NCI-H1105 (cell line): ENCODE results near the gene PARVB.

ENCODE experiments used
- DNase-seq: peaks from one replicate; lab custom pipeline; 2025; lab: John Stamatoyannopoulos, UW

Gene PARVB

DNA sequence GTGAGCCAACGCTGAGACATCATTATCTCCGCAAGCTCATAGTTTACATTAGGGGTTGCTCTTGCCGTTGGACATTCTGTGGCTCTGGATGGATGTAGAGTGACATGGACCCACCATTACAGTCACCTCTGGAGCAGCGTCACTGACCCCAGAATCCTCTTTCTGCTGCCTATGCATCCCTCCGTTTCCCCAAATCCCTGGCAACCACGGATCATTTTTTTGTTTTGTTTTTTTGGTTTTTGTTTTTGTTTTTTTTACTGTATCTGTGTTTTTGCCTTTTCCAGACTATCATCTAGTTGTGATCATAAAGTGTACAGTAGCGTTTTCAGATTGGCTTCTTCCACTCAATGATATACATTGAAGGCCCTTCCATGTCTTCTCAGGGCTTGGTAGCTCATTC lies 4.0 kb downstream of the PARVB start:
- no peak for DNase-seq

- no peak for DNase-seq
Observed at GRCh38 chr22:44029069-44029468, 5.0 kb downstream of the PARVB start.

DNA sequence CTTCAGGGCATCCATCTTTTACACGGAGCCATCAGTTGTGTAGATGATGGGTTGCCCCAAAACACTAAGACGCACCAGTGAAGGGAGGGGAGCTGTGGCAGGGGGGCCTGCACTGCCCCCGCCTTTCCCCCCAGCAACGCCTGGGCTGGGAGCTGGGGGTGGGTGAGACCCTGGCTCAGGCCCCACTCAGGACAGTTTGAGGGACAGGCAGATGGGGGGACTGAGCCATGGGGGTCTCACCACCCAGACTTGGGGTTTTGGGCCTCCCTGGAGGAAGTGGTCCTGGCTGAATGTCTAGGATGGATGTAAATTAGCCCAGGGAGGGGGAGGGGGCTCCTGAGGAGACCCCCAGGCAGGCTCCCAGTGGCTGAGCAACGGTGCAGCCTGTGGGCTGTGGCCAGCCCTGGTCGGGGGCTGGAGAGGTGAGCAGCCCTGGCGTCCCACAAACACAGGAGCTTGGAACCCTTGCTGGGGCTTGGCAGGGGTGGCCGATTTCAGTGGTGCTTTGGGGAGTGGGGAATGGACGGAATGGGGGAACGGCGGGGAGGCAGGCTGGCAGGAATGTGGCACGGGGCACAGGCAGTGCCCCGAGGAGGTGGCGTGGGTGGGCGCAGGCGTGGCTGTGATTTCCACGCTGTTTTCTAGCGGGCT lies 6.1 kb downstream of the PARVB start:
- DNase-seq = no peak

GRCh38 chr22:44030702-44031082 lies 6.6 kb downstream of the PARVB start:
- DNase-seq = no peak

DNA sequence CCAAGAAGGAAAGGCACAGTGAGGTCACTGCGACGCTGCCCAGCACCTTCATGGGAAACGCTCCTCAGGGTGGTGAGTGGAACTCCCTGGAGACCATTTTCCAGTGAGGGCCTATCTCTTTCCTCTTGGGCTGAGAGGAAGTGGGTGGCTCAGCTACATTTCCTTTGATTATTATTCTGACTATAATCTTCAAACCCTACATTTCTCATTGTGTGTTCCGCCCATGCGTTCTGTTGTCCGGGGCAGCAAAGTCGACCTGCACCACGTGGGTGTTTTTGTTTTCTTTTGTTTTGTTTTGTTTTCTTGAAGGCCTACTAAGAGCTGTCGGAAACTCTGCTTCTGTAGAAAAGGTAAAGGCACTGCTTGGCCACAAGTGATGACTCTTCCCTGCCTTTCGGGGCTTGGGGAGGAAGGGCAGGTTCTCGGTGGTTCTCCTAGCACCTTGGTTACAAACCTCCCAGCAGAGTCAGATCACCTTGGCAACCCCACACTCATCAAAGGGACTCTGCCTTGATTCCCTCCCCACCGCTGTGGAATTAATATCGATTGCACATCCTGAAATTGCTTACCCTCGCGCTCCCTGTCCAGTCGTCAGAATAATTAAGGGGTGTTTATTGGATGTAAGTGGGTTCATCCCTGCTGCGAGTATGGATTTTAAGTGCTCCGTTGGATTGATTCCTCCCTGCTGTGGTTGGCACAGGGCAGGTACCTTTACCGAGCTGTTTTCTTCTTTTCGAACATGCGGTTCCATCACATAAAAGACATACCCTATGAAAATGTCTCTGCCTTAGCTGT lies 7.3 kb downstream of the PARVB start:
- no peak for DNase-seq

GRCh38 chr22:44032126-44032730 lies 8.1 kb downstream of the PARVB start:
- no peak for DNase-seq

- DNase-seq = no peak
Observed at GRCh38 chr22:44033287-44033686, 9.2 kb downstream of the PARVB start.

- DNase-seq = no peak
Observed at GRCh38 chr22:44033694-44034093, 9.6 kb downstream of the PARVB start.

- DNase-seq = no peak
Observed at GRCh38 chr22:44037519-44038375, 13.6 kb downstream of the PARVB start.

DNA sequence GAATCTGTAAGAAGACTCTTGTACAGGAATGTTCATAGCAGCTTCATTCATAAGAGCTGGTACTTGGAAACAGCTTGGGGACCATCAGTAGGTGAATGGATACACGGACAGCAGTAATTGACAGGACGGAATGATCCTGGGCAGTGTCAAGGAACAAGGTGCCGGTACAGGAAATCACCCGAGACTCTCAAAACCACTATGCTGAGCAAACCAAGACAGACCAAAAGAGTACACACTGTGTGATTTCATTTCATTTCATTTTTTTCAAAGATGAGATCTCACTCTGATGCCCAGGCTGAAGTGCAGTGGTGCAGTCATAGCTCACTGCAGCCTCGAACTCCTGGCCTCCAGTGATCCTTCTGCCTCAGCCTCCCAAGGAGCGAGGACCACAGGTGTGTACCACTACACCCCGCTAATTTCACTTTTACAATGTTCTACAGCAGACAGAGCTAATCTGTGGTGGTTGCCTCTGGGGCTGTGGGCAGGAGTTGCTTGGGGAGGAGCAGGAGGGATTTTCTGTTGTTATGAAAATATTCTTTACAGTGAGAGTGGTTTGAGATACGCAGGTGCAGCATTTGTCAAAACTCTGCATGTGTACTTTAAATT lies 15.6 kb downstream of the PARVB start:
- DNase-seq = no peak

- no peak for DNase-seq
Observed at GRCh38 chr22:44042249-44043218, 18.4 kb downstream of the PARVB start.

GRCh38 chr22:44045145-44045544 lies 21.0 kb downstream of the PARVB start:
- no peak for DNase-seq

- no peak for DNase-seq
Observed at GRCh38 chr22:44046485-44047141, 22.5 kb downstream of the PARVB start.

DNA sequence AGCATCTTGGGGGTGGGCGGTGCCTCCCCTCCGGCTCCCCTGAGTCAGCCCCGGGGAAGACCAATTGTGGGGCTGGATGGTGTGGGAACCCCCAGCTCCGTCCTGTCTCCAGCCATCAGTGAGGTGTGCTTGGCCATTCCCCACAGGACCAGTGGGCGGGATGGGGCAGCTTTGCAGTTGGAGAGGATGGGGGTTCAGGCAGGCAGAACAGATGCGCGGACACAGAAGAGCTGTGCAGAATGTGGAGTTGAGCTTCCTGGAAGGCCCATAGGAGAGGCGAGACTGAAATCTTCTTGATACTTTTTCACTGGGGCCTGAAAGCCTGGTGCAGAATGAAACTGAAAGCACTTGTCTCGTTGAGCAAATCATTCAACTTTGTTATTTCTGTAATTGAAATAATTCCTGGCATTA lies 23.8 kb downstream of the PARVB start:
- DNase-seq = no peak

GRCh38 chr22:44049486-44050231 lies 25.6 kb downstream of the PARVB start:
- DNase-seq = no peak

DNA sequence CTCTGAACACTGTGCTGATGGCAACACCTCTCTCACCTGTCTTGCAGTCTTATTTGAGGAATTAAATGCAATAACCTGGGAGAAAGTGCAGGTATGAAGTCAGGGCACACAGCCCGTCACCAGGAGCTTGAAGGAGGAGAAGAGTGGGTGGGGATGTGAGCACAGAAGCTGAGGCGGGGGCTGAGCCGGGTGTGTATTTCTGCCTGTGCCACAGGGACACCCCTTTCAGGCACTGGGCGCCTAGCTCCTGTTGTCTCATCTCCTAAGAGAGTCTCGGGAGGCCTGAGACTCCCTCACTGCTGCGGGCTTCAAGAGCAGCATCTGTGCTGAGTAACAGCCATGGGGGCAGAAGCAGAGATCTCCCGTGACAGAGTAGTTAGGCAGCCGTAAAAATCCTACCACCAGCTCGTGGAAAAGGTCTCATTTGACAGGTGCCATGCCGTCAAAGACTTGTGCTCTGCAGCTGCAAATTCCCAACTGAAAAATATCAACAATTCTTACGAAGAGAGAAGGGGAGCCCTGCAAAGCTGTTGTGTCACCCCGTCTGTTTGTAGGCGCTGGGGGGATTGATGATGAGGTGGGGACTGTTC lies 26.8 kb downstream of the PARVB start:
- no peak for DNase-seq

DNA sequence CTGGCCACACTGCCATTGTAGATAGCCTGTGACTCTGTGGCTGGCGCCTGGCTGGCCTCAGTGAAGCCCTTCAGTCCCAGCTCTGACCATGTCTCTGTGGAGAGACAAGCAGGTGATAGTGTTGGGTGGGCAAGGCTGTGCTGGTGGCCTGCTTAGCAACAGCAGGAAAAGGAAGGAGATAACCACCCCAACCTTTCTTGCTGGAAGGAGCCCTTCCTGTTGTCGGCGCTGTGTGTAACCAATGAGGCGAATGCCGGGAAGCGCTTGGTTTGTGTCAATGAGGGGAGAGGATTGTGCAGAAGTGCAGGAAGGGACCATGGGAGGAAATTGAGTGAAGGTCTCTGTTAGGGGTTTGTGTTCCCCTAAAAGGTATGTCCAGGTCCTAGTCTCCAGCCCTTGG lies 27.3 kb downstream of the PARVB start:
- DNase-seq = no peak

DNA sequence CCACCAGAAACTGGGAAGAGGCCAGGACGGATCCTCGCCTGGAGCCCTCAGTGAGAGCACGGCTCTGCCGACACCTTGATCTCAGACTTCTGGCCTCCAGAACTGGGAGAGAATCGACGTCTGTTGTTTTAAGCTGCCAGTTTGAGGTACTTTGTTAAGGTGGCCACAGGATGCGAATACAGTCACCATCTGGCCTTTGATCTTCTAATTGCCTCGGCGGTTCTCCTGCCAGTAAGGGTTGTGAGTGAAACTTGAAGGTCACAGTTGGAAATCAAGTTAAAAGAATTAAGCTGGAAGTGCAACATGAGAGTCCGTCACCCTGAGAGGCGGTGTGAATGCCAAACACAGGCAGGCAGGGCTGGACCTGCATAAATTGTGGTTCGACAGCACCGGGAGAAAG lies 27.9 kb downstream of the PARVB start:
- DNase-seq = no peak

DNA sequence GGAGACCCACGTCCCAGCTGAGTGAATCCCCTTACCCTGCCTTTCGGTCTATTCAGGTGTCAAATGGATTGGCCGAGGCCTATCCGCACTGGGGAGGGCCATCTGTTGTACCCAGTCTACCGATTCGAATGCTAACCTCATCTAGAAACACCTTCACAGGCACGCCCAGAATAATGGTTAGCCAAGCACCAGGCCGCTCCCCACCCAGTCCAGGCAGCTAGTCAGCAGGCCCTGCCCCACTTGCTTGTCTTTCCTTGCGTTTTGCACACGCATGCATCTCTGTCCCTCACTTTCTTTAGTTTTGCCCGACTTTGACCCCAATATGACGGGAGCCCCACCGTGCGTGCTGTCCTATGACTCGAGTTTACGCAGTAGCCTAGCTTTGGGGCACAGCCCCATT lies 31.7 kb downstream of the PARVB start:
- DNase-seq = no peak
